Measurements from ENCODE around the gene STX4. TPM values are rescaled to one million over a fixed set of nuclear protein-coding genes. Genes with fewer than 3 reads are reported as not detected.

The STX4 gene
- total RNA-seq, 1 donor: 15.5 TPM

DNA sequence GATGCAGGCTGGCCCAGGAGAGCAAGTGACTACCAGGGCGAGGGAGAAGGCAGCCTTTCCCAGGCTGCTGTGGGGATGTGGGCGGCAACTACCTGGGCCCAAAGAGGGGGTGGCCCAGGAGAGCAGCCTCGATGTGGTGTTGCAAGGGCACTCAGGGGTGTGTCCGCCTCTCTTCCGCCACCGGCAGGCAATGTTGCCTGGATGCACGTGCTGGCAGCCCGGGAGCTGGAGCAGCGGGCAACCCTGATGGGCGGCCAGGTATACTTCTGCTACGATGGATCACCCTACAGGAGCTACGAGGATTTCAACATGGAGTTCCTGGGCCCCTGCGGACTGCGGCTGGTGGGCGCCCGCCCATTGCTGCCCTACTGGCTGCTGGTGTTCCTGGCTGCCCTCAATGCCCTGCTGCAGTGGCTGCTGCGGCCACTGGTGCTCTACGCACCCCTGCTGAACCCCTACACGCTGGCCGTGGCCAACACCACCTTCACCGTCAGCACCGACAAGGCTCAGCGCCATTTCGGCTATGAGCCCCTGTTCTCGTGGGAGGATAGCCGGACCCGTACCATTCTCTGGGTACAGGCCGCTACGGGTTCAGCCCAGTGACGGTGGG, 45.7 kb upstream of the STX4 start:
- no peak for DNase-seq (ENCODE audit: low read depth)
- no peak overlapping the region for H3K4me3 ChIP-seq (ENCODE audit: low read depth, low read length)
- TF ChIP-seq, protein P1, sequence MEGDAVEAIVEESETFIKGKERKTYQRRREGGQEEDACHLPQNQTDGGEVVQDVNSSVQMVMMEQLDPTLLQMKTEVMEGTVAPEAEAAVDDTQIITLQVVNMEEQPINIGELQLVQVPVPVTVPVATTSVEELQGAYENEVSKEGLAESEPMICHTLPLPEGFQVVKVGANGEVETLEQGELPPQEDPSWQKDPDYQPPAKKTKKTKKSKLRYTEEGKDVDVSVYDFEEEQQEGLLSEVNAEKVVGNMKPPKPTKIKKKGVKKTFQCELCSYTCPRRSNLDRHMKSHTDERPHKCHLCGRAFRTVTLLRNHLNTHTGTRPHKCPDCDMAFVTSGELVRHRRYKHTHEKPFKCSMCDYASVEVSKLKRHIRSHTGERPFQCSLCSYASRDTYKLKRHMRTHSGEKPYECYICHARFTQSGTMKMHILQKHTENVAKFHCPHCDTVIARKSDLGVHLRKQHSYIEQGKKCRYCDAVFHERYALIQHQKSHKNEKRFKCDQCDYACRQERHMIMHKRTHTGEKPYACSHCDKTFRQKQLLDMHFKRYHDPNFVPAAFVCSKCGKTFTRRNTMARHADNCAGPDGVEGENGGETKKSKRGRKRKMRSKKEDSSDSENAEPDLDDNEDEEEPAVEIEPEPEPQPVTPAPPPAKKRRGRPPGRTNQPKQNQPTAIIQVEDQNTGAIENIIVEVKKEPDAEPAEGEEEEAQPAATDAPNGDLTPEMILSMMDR (IDR thresholded peaks at IDR 0.05; ENCODE audit: insufficient read depth, low read depth, low read length): no peak

DNA sequence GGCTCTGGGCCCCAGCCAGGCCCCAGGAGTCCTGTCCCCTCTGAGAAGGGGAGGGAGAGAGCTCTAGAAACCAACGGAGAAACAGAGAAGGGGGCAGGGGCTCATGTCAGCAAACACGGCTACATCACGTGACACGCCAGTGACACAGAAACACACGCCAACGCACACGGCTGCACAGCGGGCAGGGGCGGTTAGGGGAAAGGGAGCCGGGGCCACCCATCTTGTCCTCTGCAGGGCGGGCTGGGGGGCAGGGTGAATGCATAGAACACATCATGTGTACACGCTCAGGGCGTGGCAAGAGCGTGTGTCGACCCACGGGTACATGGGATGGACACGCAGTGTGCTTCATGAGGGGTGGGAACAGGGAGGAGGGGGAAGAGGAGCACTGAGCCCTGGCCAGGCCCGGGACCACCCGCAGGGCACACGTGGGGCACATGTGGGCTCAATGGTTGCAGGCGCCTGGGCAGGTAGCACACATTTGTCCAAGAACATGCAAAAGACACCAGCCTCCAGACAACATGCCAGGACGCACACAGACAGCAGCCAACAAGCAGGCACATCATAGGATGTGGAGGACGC, 43.8 kb upstream of the STX4 start:
- TF ChIP-seq, protein P1 (IDR thresholded peaks at IDR 0.05; ENCODE audit: insufficient read depth, low read depth, low read length): no peak
- DNase-seq (ENCODE audit: low read depth): no peak
- no peak overlapping the region for H3K4me3 ChIP-seq (ENCODE audit: low read depth, low read length)

DNA sequence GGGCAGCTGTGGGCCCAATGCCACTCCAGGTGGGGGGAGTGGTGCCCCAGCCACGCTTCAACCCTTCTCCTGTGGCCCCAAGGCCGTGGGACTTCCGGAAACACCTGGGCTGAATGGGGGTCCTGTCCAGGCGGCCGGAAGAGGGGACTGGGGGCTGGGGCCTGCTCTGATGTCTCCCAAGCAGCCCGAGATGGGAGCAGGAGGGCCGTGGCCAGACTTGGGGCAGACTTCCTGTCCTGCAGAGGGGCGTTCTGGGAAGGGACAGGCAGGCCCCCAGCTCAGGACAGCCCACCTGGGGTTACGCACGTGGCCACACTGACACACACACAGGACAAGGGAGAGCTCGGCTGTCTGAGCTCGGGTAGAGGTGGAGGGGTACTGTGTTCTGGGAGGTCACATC, 43.3 kb upstream of the STX4 start:
- TF ChIP-seq, protein P1 (IDR thresholded peaks at IDR 0.05; ENCODE audit: insufficient read depth, low read depth, low read length): no peak
- DNase-seq (ENCODE audit: low read depth): no peak
- H3K4me3 ChIP-seq (ENCODE audit: low read depth, low read length): no peak overlapping the region

DNA sequence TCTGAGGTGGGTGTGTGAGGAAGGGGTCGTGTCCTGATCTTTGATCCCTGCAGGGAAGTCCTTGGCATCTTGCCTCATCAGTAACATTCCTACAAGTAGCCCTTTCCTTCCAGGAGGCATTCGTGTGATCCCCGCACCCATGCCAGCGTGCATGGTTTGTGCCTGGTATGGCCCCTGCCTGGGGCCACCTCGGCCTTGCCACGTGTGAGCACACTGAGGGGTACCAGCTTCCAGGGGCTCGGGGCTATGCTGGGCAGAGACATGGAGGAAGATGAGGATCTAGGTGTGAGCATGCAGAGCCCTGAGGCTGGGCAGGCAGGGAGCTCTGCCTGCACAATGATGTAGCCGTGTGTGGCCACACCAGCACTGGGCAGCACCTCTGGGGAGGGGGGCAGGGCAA, 42.3 kb upstream of the STX4 start:
- TF ChIP-seq, protein P1 (IDR thresholded peaks at IDR 0.05; ENCODE audit: insufficient read depth, low read depth, low read length): no peak
- no peak overlapping the region for H3K4me3 ChIP-seq (ENCODE audit: low read depth, low read length)
- DNase-seq (ENCODE audit: low read depth): no peak

DNA sequence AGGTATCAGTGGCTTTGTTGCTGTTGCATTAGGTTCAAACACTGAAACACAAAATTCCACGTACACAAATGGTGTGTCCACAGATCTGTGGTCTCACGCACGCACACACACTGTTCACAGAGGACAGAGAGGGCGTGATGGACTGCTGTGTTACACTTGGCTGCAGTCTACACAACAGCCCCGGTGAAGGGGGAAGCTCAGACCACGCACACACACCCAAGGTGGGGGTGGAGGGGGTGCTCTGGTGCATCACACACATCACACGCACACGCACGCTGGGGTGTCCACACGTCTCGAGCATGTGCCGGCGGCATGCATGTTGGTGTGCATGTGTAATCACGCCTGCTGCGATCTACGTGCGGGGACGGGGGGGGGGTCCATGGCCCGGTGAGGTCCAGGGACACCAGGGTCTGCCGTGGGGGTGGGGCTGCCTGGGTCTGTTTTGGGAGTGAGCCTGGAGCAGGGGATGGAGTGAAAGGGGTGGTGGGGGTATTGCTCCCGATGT, 41.0 kb upstream of the STX4 start:
- TF ChIP-seq, protein P1 (IDR thresholded peaks at IDR 0.05; ENCODE audit: insufficient read depth, low read depth, low read length): no peak
- no peak overlapping the region for H3K4me3 ChIP-seq (ENCODE audit: low read depth, low read length)
- no peak for DNase-seq (ENCODE audit: low read depth)

DNA sequence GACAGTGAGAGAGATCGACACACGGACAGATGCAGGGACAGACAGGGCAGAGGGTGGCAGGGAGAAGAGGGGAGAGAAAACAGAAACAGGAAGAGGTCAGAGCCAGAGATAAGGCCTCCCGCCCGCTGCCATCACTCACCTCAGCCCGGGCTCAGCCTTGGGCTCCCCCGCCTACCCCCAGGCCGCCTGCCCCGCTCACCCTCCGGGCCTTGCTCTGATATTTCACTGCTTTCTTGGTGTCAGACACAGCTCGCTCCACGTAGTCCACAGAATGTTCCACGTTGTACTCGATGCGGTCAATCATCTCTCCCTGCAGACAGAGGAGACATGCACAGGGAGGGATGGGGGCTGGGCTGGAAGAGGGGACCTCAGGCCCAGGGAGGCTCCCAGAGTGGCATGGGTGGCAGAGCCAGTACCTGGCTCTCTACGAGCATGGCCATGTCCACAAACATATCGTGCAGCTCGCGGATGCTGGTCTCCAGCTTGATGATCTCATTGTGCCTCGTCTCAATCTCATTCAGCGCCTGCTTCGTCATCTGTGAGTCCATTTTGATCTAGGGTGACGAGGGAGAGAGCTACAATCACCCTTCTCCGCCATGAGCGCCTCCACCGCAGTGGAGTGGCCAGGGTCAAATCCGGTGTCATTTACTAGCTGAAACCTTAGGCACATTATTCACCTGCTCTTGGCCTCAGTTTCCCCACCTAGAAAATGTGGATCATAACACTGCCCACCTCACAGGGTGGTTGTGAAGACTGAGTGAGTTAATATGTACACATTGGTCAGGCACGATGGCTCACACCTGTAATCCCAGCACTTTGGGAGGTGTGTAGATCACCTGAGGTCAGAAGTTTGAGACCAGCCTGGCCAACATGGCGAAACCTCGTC, 40.2 kb upstream of the STX4 start:
- no peak overlapping the region for H3K4me3 ChIP-seq (ENCODE audit: low read depth, low read length)
- TF ChIP-seq, protein P1 (IDR thresholded peaks at IDR 0.05; ENCODE audit: insufficient read depth, low read depth, low read length): no peak
- DNase-seq (ENCODE audit: low read depth): no peak

All from fibroblast of villous mesenchyme (primary cell).